ENCODE measurements around the gene ATG9B. TPM values are rescaled to one million over a fixed set of nuclear protein-coding genes. Genes with fewer than 3 reads are reported as not detected.

Gene ATG9B
- total RNA-seq, 4 donors from 2014 or later, result not detected

DNA sequence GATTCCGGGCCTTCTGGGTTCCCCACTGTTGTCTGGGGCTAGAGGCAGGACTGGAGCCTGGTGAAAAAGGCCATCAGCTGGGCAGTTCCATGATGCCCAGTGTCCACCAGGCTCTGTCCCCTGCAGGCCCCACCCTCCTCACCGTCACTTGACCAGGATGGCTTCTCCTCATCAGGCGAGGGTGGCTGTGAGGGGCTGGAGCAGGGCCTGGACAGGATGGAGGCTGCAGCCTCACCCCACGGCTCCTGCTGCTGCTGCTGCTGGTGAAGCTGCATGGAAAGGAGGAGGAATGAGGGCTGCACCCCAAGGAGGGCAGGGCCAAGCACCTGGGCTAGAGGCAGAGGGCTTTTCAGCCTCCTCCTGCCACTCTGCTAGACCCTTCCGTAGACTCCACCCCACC is 8.3 kb downstream of the ATG9B start:
- TF ChIP-seq, protein P1, sequence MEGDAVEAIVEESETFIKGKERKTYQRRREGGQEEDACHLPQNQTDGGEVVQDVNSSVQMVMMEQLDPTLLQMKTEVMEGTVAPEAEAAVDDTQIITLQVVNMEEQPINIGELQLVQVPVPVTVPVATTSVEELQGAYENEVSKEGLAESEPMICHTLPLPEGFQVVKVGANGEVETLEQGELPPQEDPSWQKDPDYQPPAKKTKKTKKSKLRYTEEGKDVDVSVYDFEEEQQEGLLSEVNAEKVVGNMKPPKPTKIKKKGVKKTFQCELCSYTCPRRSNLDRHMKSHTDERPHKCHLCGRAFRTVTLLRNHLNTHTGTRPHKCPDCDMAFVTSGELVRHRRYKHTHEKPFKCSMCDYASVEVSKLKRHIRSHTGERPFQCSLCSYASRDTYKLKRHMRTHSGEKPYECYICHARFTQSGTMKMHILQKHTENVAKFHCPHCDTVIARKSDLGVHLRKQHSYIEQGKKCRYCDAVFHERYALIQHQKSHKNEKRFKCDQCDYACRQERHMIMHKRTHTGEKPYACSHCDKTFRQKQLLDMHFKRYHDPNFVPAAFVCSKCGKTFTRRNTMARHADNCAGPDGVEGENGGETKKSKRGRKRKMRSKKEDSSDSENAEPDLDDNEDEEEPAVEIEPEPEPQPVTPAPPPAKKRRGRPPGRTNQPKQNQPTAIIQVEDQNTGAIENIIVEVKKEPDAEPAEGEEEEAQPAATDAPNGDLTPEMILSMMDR (IDR thresholded peaks at IDR 0.05; ENCODE audit: low read depth), result no peak

DNA sequence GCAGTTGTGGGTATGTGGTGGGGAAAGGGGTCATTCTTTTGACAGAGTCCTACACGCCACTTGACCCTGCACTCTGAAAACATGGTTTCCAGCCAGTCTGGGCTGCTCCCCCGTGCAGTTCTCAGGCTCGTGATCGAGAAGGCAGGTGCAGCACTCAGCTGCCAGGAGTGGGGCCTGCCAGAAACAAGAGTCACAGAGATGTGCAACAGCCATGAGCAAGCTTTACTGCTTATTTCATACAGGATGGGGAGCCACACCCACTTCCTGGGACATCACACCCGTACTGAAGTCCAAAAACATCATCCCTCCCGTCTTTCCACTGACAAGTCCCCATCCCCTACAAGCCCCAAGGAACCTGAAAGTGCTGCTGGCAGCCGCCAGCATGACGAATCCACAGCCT is 9.3 kb downstream of the ATG9B start:
- TF ChIP-seq, protein P1 (IDR thresholded peaks at IDR 0.05; ENCODE audit: low read depth), result no peak

DNA sequence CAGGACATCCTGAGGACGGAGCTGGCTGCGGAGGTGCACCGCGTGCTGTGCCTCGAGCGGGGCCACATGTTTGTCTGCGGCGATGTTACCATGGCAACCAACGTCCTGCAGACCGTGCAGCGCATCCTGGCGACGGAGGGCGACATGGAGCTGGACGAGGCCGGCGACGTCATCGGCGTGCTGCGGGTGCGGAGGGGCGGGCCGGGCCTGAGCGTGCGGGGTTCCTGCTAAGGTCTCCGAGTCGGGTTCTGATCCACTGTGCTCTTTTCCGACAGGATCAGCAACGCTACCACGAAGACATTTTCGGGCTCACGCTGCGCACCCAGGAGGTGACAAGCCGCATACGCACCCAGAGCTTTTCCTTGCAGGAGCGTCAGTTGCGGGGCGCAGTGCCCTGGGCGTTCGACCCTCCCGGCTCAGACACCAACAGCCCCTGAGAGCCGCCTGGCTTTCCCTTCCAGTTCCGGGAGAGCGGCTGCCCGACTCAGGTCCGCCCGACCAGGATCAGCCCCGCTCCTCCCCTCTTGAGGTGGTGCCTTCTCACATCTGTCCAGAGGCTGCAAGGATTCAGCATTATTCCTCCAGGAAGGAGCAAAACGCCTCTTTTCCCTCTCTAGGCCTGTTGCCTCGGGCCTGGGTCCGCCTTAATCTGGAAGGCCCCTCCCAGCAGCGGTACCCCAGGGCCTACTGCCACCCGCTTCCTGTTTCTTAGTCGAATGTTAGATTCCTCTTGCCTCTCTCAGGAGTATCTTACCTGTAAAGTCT is 10.4 kb downstream of the ATG9B start:
- TF ChIP-seq, protein P1 (IDR thresholded peaks at IDR 0.05; ENCODE audit: low read depth), result no peak

DNA sequence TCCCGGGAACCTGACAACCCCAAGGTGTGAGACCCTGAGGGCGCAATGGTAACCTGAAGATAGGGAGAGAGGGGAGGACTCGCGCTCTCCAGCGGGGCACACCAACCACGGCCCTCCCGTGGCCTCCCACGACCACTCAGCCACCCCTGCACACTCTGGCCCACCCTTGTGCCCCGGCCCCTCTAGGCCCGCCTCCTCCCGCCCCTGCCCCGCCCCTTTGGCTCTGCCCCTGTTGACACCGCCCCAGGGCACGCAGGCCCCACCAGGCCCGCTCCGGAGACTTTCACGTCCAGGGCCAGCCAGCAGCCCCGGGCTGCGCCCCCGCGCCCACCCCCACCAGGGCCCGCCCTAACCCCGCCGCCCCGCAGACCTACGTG is 10.9 kb downstream of the ATG9B start:
- TF ChIP-seq, protein P1 (IDR thresholded peaks at IDR 0.05; ENCODE audit: low read depth), result no peak

DNA sequence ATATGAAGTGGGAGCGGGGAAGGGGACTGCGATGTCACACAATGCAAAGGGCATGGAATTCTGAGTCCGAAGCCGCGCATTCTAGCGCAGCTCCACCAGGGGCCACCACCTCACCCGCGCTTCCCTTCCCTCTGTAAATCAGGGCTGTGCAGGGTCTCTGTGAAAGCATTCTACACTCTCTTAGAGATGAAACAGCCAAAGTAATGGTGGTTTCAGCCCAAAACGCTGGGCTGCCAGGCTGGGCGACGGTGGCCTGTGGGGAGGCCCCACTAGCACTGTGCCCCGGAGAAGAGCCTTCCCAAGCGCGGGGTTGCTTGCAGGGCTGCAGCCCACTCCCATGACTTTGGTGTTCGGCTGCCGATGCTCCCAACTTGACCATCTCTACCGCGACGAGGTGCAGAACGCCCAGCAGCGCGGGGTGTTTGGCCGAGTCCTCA is 11.4 kb downstream of the ATG9B start:
- TF ChIP-seq, protein P1 (IDR thresholded peaks at IDR 0.05; ENCODE audit: low read depth), result no peak

DNA sequence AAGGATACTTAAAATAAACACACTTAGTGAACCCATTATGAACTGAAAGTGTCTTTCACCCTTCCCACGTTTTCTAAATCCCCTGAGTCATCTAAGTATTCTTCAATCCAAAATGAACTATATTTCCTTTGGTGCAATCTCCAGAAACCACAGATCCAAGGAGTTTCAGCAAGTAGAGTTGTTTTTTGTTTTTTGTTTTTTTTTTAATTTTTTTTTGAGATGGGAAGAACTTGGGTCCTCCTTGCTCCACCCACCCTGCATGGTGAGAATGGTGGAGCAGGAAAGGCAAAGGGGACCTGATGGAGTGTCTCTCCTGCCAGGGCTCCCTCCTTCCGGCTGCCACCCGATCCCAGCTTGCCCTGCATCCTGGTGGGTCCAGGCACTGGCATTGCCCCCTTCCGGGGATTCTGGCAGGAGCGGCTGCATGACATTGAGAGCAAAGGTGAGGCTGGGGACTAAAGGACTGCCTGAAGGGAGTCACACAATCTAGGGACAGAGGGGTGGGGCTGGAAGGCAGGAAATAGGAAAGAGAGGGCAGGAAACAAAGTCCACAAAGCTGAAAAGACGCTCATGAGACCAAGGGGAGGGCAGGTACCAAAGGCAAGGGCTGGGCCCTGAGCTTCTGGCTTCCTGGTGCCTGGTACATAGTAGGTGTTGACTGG is 12.1 kb downstream of the ATG9B start:
- TF ChIP-seq, protein P1 (IDR thresholded peaks at IDR 0.05; ENCODE audit: low read depth), result no peak

DNA sequence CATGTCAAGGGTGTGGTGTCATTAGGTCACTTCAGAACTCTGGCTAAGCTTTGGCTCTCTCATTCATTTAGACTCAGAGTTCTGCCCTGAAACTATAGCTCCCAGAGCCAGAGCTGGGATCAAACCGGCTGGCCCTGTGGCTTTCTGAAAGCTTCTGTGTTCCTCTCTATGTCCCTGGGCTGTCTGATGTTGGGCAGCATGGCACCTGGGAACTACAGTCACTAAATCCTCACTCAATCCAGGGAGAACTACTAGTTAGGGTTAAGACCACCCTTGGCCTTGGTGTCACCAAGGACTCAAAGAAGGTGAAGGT is 13.2 kb downstream of the ATG9B start:
- TF ChIP-seq, protein P1 (IDR thresholded peaks at IDR 0.05; ENCODE audit: low read depth), result no peak

All from subcutaneous adipose tissue (tissue), 4 donors.